Skeletal muscle satellite cell (primary cell): ENCODE measurements around the gene BAIAP2L1.

Source experiments
- H3K27me3 ChIP-seq: 2 replicates; pipeline ENCODE4 v1.7.0; 2013; ENCODE audit warnings: low read length; ENCODE audit not compliant: control insufficient read depth, insufficient read depth
- H3K36me3 ChIP-seq: 2 replicates; pipeline ENCODE4 v1.7.0; 2013; ENCODE audit warnings: mild to moderate bottlenecking, control low read depth, low read length; ENCODE audit not compliant: insufficient read depth
- H3K4me1 ChIP-seq: 2 replicates; pipeline ENCODE4 v1.7.0; 2013; ENCODE audit warnings: low read length; ENCODE audit not compliant: control insufficient read depth, insufficient read depth
- H3K4me2 ChIP-seq: 2 replicates; pipeline ENCODE4 v1.7.0; 2013; ENCODE audit warnings: mild to moderate bottlenecking, low read length
- H3K4me3 ChIP-seq: 2 replicates; pipeline ENCODE4 v1.7.0; 2013; ENCODE audit warnings: low read length
- H3K9ac ChIP-seq: 2 replicates; pipeline ENCODE4 v1.7.0; 2013; ENCODE audit warnings: mild to moderate bottlenecking, low read depth, low read length, moderate library complexity
- H3K9me3 ChIP-seq: replicated peaks from 2 replicates; pipeline ENCODE4 v1.7.0; 2013; ENCODE audit warnings: mild to moderate bottlenecking, control low read depth, low read length

The BAIAP2L1 gene

GRCh38 chr7:98280296-98280695 lies 120.6 kb downstream of the BAIAP2L1 start:
- peaks cover 24% of the 10 kb centered on the region for H3K36me3 ChIP-seq
- H3K9ac ChIP-seq: no peak overlapping the region
- H3K9me3 ChIP-seq: no peaks in the 10 kb centered on the region
- peaks cover 25% of the 10 kb centered on the region for H3K4me1 ChIP-seq
- peak overlapping the region; percentile 82 for H3K4me2 ChIP-seq
- no peaks in the 10 kb centered on the region for H3K27me3 ChIP-seq
- H3K4me3 ChIP-seq: no peak overlapping the region

- Histone ChIP-seq H3K4me2 (no peak overlapping the region), H3K27me3 (no peaks in the 10 kb centered on the region), H3K9ac (no peak overlapping the region), H3K36me3 (peaks cover 17% of the 10 kb centered on the region), H3K4me1 (peaks cover 13% of the 10 kb centered on the region), H3K9me3 (no peaks in the 10 kb centered on the region), H3K4me3 (no peak overlapping the region)
These were observed 122.0 kb downstream of the BAIAP2L1 start for GRCh38 chr7:98278936-98279335.

GRCh38 chr7:98278408-98278807 lies 122.5 kb downstream of the BAIAP2L1 start:
- Histone ChIP-seq H3K9ac (no peak overlapping the region), H3K9me3 (no peaks in the 10 kb centered on the region), H3K4me1 (peaks cover 7% of the 10 kb centered on the region), H3K4me3 (no peak overlapping the region), H3K36me3 (peaks cover 12% of the 10 kb centered on the region), H3K4me2 (no peak overlapping the region), H3K27me3 (no peaks in the 10 kb centered on the region)

DNA sequence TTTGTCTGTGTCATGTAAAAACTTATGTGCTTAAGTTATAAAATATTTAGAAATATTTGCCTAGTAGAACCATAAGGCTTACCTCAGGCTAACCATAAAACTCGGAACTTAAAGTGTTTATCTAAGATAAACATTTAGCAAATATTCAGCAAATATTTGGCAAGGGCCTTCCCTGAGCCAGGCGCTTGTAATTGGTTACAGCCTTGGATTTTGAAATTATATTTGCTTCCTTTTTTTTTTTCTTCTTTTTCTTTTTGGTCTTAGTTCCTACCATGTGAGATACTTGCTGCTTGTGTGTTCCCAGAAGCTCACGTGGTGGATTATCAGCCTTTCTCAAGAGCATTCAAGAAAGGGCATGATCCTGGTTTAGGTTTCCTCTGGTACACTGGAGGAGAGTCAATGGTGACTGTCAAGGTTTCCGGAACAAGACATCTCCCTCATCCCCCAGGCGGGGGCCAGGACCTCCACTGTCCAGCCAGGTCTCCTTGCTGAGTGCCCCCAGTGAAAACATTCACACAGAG lies 124.6 kb downstream of the BAIAP2L1 start:
- H3K27me3 ChIP-seq: no peaks in the 10 kb centered on the region
- peaks cover 5% of the 10 kb centered on the region for H3K4me1 ChIP-seq
- H3K9ac ChIP-seq: no peak overlapping the region
- H3K4me2 ChIP-seq: no peak overlapping the region
- no peaks in the 10 kb centered on the region for H3K9me3 ChIP-seq
- no peak overlapping the region for H3K4me3 ChIP-seq
- no peaks in the 10 kb centered on the region for H3K36me3 ChIP-seq

GRCh38 chr7:98267303-98267702 lies 133.6 kb downstream of the BAIAP2L1 start:
- peaks cover 7% of the 10 kb centered on the region for H3K4me1 ChIP-seq
- no peak overlapping the region for H3K9ac ChIP-seq
- H3K27me3 ChIP-seq: no peaks in the 10 kb centered on the region
- H3K36me3 ChIP-seq: no peaks in the 10 kb centered on the region
- H3K4me2 ChIP-seq: no peak overlapping the region
- H3K9me3 ChIP-seq: no peaks in the 10 kb centered on the region
- no peak overlapping the region for H3K4me3 ChIP-seq

DNA sequence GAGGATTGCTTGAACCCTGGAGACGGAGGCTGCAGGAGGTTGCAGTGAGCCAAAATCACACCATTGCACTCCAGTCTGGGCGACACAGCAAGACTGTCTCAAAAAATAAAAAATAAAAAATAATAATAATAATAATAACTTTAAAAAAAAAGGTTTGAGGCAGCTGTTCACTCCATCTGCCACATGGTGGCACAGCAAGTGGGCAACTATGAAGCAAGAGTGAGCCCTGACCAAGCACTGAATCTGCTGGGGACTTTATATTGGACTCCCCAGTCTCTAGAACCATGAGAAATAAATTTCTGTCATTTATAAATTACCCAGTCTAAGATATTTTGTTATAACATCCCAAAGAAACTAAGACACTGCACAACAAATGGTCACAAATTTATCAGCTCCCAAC lies 134.1 kb downstream of the BAIAP2L1 start:
- H3K4me2 ChIP-seq: no peak overlapping the region
- H3K4me3 ChIP-seq: no peak overlapping the region
- peaks cover 7% of the 10 kb centered on the region for H3K4me1 ChIP-seq
- no peaks in the 10 kb centered on the region for H3K36me3 ChIP-seq
- no peaks in the 10 kb centered on the region for H3K9me3 ChIP-seq
- no peaks in the 10 kb centered on the region for H3K27me3 ChIP-seq
- H3K9ac ChIP-seq: no peak overlapping the region

DNA sequence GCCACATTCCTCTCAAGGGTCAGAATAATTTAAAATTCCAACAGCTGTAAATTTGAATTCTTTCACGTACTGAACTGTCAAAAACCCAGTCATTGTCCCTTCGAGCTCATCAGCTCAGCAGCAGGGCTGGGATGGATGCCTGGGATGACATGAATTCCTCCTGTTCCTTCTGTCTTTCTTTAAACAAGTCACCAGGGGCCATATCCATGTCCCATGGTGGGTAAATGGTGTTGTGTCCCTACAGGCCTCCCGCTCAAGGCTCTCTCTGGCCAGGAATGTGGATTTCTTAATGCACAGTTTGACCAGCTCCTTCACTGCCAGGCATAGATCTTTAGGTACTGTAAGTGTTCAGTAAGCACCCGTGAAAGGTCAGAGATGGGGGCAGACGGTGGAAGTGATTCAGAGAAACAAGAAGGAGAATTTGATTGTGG lies 135.0 kb downstream of the BAIAP2L1 start:
- peaks cover 7% of the 10 kb centered on the region for H3K4me1 ChIP-seq
- H3K9me3 ChIP-seq: no peaks in the 10 kb centered on the region
- peak overlapping the region; percentile 42 for H3K4me3 ChIP-seq
- peak overlapping the region; percentile 49 for H3K9ac ChIP-seq
- peak overlapping the region; percentile 26 for H3K4me2 ChIP-seq
- H3K27me3 ChIP-seq: no peaks in the 10 kb centered on the region
- H3K36me3 ChIP-seq: no peaks in the 10 kb centered on the region

GRCh38 chr7:98257701-98258100 lies 143.2 kb downstream of the BAIAP2L1 start:
- Histone ChIP-seq H3K9me3 (no peaks in the 10 kb centered on the region), H3K27me3 (no peaks in the 10 kb centered on the region), H3K4me2 (no peak overlapping the region), H3K36me3 (peaks cover 11% of the 10 kb centered on the region), H3K4me3 (no peak overlapping the region), H3K4me1 (peaks cover 7% of the 10 kb centered on the region), H3K9ac (no peak overlapping the region)

DNA sequence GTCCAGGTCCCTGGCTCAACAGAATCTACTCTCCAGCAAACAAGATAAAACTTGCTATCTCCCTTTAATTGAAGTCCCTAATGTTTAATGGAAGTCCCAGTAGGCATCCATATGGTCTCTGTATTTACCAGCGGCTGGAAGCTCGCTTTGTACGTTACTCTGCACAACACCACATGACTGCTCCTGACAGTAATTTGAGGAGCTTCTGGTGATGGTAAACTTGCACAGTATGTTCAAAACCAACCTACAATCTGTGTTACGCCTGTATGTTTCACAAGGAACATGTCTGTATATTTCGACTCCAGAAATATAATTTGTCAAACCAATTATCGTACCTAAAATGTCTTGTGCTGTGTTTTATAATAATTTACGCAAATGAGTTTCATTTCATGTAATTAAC lies 144.5 kb downstream of the BAIAP2L1 start:
- H3K36me3 ChIP-seq: peaks cover 11% of the 10 kb centered on the region
- no peak overlapping the region for H3K4me3 ChIP-seq
- peaks cover 10% of the 10 kb centered on the region for H3K4me1 ChIP-seq
- no peak overlapping the region for H3K4me2 ChIP-seq
- no peaks in the 10 kb centered on the region for H3K27me3 ChIP-seq
- no peak overlapping the region for H3K9ac ChIP-seq
- no peaks in the 10 kb centered on the region for H3K9me3 ChIP-seq

GRCh38 chr7:98254951-98255610 lies 145.8 kb downstream of the BAIAP2L1 start:
- Histone ChIP-seq H3K36me3 (peaks cover 11% of the 10 kb centered on the region), H3K4me3 (no peak overlapping the region), H3K9ac (no peak overlapping the region), H3K4me1 (peaks cover 18% of the 10 kb centered on the region), H3K4me2 (no peak overlapping the region), H3K9me3 (no peaks in the 10 kb centered on the region), H3K27me3 (no peaks in the 10 kb centered on the region)

GRCh38 chr7:98254516-98254915 lies 146.4 kb downstream of the BAIAP2L1 start:
- Histone ChIP-seq H3K9me3 (no peaks in the 10 kb centered on the region), H3K27me3 (no peaks in the 10 kb centered on the region), H3K4me2 (no peak overlapping the region), H3K4me3 (no peak overlapping the region), H3K36me3 (peaks cover 11% of the 10 kb centered on the region), H3K4me1 (peaks cover 18% of the 10 kb centered on the region), H3K9ac (no peak overlapping the region)

DNA sequence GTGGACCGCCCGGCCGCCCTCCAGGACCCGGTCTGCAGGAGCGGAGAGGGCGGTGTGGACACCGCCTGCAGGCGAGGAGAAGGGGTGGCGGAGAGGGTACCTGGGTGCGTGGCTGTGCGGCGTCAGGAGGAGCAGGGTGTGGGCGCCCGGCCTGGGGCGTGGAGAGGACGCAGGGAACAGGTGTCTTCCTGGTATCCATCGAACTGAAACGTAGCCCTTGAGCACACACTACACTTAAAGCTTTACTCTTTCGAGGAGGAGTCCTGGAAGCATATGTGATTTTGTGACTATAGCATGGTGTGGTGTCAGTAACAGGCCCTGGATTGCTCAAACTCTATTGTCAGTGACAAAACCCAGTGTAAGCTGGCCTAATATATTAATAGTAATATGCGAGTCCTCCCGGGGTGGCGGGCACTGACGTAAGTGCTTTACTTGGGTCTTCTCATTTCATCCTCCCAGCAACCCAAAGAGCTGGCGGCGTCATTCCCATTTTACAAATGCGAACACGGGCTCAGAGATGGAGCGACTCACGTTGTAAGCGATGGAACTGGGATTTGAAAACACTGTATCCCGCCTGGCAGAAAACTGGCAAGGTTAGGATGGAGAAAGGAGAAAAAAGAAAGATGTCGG lies 148.3 kb downstream of the BAIAP2L1 start:
- Histone ChIP-seq H3K9ac (peak overlapping the region; percentile 93), H3K4me1 (peaks cover 18% of the 10 kb centered on the region), H3K27me3 (no peaks in the 10 kb centered on the region), H3K9me3 (no peaks in the 10 kb centered on the region), H3K4me2 (peak overlapping the region; percentile 97), H3K4me3 (peak overlapping the region; percentile 99), H3K36me3 (peaks cover 8% of the 10 kb centered on the region)
